ENCODE measurements around the gene KDM4E. TPM values are rescaled to one million over a fixed set of nuclear protein-coding genes. Genes with fewer than 3 reads are reported as not detected.

KDM4E gene
- total RNA-seq, 1 donor from 2014 or later, result not detected

DNA sequence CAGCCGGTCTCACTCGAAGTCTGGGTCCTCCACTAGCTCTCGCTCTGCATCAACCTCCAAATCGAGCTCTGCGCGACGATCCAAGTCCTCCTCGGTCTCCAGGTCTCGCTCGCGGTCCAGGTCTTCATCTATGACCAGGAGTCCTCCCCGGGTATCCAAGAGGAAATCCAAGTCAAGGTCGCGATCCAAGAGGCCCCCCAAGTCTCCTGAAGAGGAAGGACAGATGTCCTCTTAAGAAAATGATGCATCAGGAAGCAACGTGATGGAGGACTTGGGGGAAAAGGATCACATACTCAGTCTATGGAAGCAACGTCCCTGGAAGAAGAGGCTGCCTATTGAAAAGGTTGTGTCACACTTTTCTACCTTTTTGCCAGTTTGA, 42.8 kb downstream of the KDM4E start:
- H3K9me3 Mint-ChIP-seq, result no peaks in the 10 kb centered on the region
- ChIA-PET POLR2A (interaction anchor here (0.6 to 4.9 kb wide), 30 partner anchors 9 to 1326 kb away, joined by 3 to 89 read pairs (median 6); partner anchors contain the start of genes C11orf54, CEP57, CWC15 and ENDOD1), CTCF (interaction anchor here (0.7 to 9.4 kb wide), 8 partner anchors 9 to 772 kb away, joined by 3 to 138 read pairs (median 8); partner anchors contain the start of gene ENDOD1)
- TF ChIP-seq, protein P1, sequence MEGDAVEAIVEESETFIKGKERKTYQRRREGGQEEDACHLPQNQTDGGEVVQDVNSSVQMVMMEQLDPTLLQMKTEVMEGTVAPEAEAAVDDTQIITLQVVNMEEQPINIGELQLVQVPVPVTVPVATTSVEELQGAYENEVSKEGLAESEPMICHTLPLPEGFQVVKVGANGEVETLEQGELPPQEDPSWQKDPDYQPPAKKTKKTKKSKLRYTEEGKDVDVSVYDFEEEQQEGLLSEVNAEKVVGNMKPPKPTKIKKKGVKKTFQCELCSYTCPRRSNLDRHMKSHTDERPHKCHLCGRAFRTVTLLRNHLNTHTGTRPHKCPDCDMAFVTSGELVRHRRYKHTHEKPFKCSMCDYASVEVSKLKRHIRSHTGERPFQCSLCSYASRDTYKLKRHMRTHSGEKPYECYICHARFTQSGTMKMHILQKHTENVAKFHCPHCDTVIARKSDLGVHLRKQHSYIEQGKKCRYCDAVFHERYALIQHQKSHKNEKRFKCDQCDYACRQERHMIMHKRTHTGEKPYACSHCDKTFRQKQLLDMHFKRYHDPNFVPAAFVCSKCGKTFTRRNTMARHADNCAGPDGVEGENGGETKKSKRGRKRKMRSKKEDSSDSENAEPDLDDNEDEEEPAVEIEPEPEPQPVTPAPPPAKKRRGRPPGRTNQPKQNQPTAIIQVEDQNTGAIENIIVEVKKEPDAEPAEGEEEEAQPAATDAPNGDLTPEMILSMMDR (IDR thresholded peaks at IDR 0.05), result no peak
- peak overlapping the region; percentile 99 for H3K27ac Mint-ChIP-seq
- peaks cover 31% of the 10 kb centered on the region for H3K4me1 Mint-ChIP-seq
- intact Hi-C loops (cut with micrococcal nuclease), result loop anchor here (1.0 to 10.0 kb wide), 11 partner anchors 39 to 1324 kb away; partner anchors contain the start of genes CWC15, FAM76B, FUT4 and JRKL
- ATAC-seq (ENCODE audit: low read depth) (no peak), DNase-seq (no peak)
- no peaks in the 10 kb centered on the region for H3K27me3 Mint-ChIP-seq
- H3K36me3 Mint-ChIP-seq (ENCODE audit: low read depth), result peaks cover 22% of the 10 kb centered on the region
- peak overlapping the region; percentile 93 for H3K4me3 Mint-ChIP-seq

DNA sequence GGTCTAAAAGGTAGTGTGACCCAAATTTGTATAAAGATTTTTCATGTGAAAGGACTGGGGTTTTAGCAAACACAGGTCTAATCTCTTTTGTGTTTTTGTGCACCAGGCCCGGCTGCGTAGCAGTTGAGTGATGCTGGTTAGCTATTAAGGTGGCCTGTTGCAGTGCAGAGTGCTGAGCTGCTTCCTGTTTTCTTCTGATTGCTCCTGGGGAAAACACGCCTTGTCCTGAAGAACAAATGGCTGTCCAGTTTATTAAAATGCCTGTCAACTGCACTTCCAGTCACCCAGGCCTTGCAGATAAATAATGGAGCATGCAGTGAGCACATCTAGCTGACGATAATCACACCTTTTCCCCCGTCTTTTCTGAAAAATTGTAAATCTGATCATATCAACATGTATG, 43.5 kb downstream of the KDM4E start:
- no peaks in the 10 kb centered on the region for H3K27me3 Mint-ChIP-seq
- intact Hi-C loops (cut with micrococcal nuclease), result loop anchor here (1.0 to 10.0 kb wide), 7 partner anchors 39 to 1324 kb away; partner anchors contain the start of genes FAM76B, JRKL and MTMR2
- POLR2A ChIA-PET, result interaction anchor here (0.6 to 4.9 kb wide), 15 partner anchors 8 to 721 kb away, joined by 3 to 89 read pairs (median 12); partner anchors contain the start of genes CEP57, CWC15, ENDOD1 and FAM76B
- peaks cover 31% of the 10 kb centered on the region for H3K4me1 Mint-ChIP-seq
- DNase-seq (no peak), ATAC-seq (ENCODE audit: low read depth) (peak; percentile 53)
- peak overlapping the region; percentile 99 for H3K27ac Mint-ChIP-seq
- no peaks in the 10 kb centered on the region for H3K9me3 Mint-ChIP-seq
- CTCF ChIA-PET, result interaction anchor here (0.9 to 9.4 kb wide), 9 partner anchors 12 to 693 kb away, joined by 3 to 138 read pairs (median 4); partner anchors contain the start of gene ENDOD1
- H3K36me3 Mint-ChIP-seq (ENCODE audit: low read depth), result peaks cover 25% of the 10 kb centered on the region
- TF ChIP-seq, protein P1 (IDR thresholded peaks at IDR 0.05), result no peak
- peak overlapping the region; percentile 93 for H3K4me3 Mint-ChIP-seq

DNA sequence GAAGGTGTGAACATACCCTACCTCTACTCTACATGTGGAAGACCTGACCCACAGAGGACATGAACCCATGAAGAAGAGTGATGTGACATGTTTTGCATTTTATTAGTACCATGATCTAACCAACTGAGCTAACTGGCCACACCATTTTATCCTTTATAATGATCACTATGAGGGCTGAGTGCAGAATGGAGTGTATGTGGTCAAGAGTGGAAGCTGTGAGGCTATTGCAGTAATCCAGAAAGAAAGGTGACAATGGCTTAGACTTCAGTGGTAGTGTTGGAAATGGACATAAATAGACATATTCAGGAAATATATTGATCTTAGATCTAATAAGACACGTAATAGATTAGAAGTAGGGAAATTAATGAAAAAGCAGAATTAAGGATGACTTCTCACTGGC, 45.4 kb downstream of the KDM4E start:
- intact Hi-C loops (cut with micrococcal nuclease), result no loop called here
- TF ChIP-seq, protein P1 (IDR thresholded peaks at IDR 0.05), result no peak
- Mint-ChIP-seq H3K27ac (peak overlapping the region; percentile 0), H3K9me3 (no peaks in the 10 kb centered on the region), H3K27me3 (no peaks in the 10 kb centered on the region), H3K4me3 (no peak overlapping the region), H3K4me1 (peaks cover 31% of the 10 kb centered on the region), H3K36me3 (ENCODE audit: low read depth) (peaks cover 25% of the 10 kb centered on the region)
- DNase-seq, result no peak
- no peak for ATAC-seq (ENCODE audit: low read depth)
- POLR2A ChIA-PET, result interaction anchor here (0.6 to 4.9 kb wide), 5 partner anchors 15 to 1180 kb away, joined by 3 to 89 read pairs (median 10); partner anchors contain the start of genes ENDOD1 and SESN3
- CTCF ChIA-PET, result interaction anchor here (0.6 to 9.4 kb wide), 15 partner anchors 10 to 691 kb away, joined by 3 to 138 read pairs (median 4); partner anchors contain the start of gene ENDOD1

DNA sequence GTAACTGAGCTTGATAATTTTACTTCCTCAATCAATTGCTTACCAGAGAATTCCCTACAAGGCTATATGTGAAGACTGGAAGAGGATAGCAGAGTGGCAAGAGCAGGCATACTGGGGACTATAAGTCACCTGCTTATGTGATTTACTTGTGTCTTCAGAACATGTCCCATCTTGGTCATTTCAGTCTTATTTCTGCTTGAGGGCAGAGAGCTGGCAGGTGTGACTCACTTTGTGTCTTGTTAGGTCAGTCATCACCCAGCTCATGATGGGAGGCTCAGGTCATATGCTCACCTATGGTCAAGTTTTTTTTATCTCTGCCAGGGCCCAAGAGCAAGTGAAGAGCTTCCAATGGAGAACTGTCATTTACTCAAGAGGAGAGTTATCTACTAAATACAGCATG, 47.9 kb downstream of the KDM4E start:
- CTCF ChIA-PET, result interaction anchor here (1.2 to 9.4 kb wide), 5 partner anchors 12 to 633 kb away, joined by 4 to 138 read pairs (median 5); partner anchors contain the start of gene ENDOD1
- Mint-ChIP-seq H3K4me1 (peaks cover 30% of the 10 kb centered on the region), H3K36me3 (ENCODE audit: low read depth) (peaks cover 20% of the 10 kb centered on the region), H3K27ac (no peak overlapping the region), H3K27me3 (no peaks in the 10 kb centered on the region), H3K4me3 (no peak overlapping the region), H3K9me3 (no peaks in the 10 kb centered on the region)
- ATAC-seq (ENCODE audit: low read depth), result no peak
- intact Hi-C loops (cut with micrococcal nuclease), result no loop called here
- POLR2A ChIA-PET, result interaction anchor here (1.1 to 2.4 kb wide), 3 partner anchors 16 to 23 kb away, joined by 3 to 7 read pairs (median 4); no protein-coding TSS in a partner anchor
- TF ChIP-seq, protein P1 (IDR thresholded peaks at IDR 0.05), result no peak
- no peak for DNase-seq

Data from activated B cell treated with CpG ODN at 0.5 μM for 24 hours (primary cell).